Measurements from ENCODE around the gene DYRK4.
A peak's percentile ranks its signal among the peaks of the same experiment; 100 is the strongest.

Gene DYRK4

DNA sequence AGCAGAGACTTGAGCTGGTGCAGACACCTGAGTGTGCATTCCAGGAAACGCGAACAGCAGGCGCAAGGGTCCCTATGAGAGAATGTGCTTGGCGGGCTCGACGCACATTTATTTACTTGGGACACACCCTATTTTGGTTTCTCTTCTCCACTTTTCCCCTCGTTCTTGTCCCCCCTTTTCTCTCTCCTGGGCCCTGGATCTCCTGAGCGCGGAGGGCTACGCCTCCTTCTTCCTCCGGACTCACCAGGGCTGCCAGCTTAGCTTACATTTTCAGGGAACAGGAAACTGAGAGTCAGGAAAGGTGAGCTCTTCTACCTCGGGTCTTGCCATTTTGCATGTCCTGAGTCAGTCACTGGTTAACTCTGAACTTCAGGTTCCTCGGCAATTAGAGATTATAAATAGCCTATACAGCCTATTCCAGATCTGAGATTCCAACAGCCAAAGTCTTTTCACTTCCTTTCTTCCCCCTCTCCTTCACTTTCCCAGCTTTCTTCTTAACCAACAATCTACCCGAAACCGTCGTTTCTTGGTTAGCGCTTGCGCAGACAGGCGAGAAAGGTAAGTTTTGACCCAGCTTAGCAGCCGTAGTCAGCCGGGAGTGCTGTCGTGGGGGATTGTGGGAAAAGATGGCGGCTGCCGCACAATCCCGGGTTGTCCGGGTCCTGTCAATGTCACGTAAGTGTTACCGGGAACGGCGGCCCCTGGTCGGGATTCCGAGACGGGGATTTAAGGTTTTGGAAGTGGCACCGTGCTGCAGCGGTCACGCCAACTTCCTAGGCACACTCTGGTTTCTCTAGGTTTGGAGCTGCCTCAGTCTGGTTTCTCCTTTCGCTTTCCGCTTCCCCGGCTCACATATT lies 86.7 kb downstream of the DYRK4 start, which contains the start of the genes AKAP3 and NDUFA9:
Gene AKAP3 (minus strand): TSS at position 551 of the 857 bp plus-strand sequence. CDS start 10,855 bp downstream, outside the sequence.
Gene NDUFA9 (plus strand): TSS at position 614 of the 857 bp plus-strand sequence. CDS start 13 bp downstream, at position 627.
- Histone ChIP-seq H3K9ac (ENCODE audit: insufficient read length, low read depth) (peak within 1 kb of the TSS; percentile 94), H3K4me1 (ENCODE audit: insufficient read depth, insufficient read length) (no peaks in the 10 kb centered on the region), H3K4me3 (ENCODE audit: insufficient read length, low read depth) (peak within 1 kb of the TSS; percentile 88), H3K27me3 (ENCODE audit: insufficient read depth, insufficient read length) (no peaks in the 10 kb centered on the region), H3K36me3 (ENCODE audit: insufficient read depth, insufficient read length, low read length) (peaks cover 4% of the 10 kb centered on the region), H3K9me3 (ENCODE audit: insufficient read depth, low read length) (no peaks in the 10 kb centered on the region)
- peak; percentile 97 for TF ChIP-seq YY1 (IDR thresholded peaks at IDR 0.05; ENCODE audit: insufficient read depth, insufficient read length)
- TF ChIP-seq SUZ12 (IDR thresholded peaks at IDR 0.05; ENCODE audit: extremely low read depth, insufficient read depth, insufficient read length), result no peak
- no peak for TF ChIP-seq ZNF274 (IDR thresholded peaks at IDR 0.05; ENCODE audit: low read depth, low read length)
- DNase-seq (ENCODE audit: low read depth, low spot score), result peak; percentile 98

DNA sequence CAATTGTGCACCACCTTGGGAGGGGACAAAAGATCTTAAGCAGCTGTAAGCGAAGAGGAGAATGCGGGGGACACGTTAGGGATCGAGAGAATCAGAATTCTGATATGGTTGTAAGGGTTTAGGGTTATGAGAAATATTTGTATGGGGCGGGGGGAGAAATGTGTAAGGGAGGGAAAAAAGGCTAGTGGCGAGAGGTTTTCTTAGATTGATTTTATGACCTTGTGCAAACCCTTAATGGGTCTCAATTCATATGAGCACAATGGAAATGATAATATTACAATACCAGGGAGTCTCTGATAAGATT lies 87.3 kb downstream of the DYRK4 start:
- peak overlapping the region; percentile 88 for H3K4me3 ChIP-seq (ENCODE audit: insufficient read length, low read depth)
- H3K4me1 ChIP-seq (ENCODE audit: insufficient read depth, insufficient read length), result no peaks in the 10 kb centered on the region
- peaks cover 9% of the 10 kb centered on the region for H3K36me3 ChIP-seq (ENCODE audit: insufficient read depth, insufficient read length, low read length)
- H3K27me3 ChIP-seq (ENCODE audit: insufficient read depth, insufficient read length), result no peaks in the 10 kb centered on the region
- DNase-seq (ENCODE audit: low read depth, low spot score), result no peak
- no peaks in the 10 kb centered on the region for H3K9me3 ChIP-seq (ENCODE audit: insufficient read depth, low read length)
- no peak for TF ChIP-seq SUZ12 (IDR thresholded peaks at IDR 0.05; ENCODE audit: extremely low read depth, insufficient read depth, insufficient read length)
- TF ChIP-seq ZNF274 (IDR thresholded peaks at IDR 0.05; ENCODE audit: low read depth, low read length), result no peak
- TF ChIP-seq YY1 (IDR thresholded peaks at IDR 0.05; ENCODE audit: insufficient read depth, insufficient read length), result no peak
- H3K9ac ChIP-seq (ENCODE audit: insufficient read length, low read depth), result peak overlapping the region; percentile 94

DNA sequence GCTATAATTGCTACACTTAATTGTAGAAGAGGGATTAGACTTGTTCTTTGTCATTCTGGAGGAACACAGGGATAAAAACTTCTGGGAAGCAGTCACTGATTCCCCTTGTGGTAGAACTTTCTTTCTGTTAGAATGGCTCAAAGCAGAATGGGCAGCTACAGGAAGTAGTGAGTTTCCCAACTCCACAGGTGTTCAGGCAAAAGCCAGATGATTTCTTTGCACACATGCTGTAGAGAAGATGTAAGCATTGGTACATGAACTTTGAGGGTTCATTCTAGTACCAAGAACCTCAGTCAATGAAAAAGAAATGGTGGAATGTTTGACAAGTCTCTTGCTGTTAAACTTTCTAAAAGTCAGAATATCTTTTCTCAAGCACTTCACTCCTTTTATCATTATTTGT lies 91.2 kb downstream of the DYRK4 start:
- peaks cover 48% of the 10 kb centered on the region for H3K36me3 ChIP-seq (ENCODE audit: insufficient read depth, insufficient read length, low read length)

DNA sequence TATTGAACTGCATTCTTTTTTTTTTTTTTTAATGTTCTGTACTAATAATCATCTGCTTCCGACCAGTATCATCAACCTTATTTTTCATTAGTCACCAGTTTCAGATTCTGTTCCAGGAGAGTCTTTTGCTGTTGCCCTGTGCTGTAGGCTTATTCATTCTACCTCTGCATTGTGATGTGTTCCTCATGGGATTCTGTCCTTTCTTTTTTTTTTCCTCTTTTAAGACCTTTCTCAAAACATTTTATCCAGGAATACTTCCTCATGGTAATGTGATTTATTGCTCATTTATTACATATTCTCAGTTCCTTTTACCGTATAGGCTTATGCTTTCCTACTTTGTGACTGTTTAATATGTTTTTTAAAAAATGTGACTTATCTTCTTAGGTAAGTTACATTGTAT lies 91.7 kb downstream of the DYRK4 start:
- TF ChIP-seq ZNF274 (IDR thresholded peaks at IDR 0.05; ENCODE audit: low read depth, low read length) (no peak), YY1 (IDR thresholded peaks at IDR 0.05; ENCODE audit: insufficient read depth, insufficient read length) (no peak), SUZ12 (IDR thresholded peaks at IDR 0.05; ENCODE audit: extremely low read depth, insufficient read depth, insufficient read length) (no peak)
- Histone ChIP-seq H3K27me3 (ENCODE audit: insufficient read depth, insufficient read length) (no peaks in the 10 kb centered on the region), H3K36me3 (ENCODE audit: insufficient read depth, insufficient read length, low read length) (peaks cover 53% of the 10 kb centered on the region), H3K9me3 (ENCODE audit: insufficient read depth, low read length) (no peaks in the 10 kb centered on the region), H3K4me3 (ENCODE audit: insufficient read length, low read depth) (no peak overlapping the region), H3K9ac (ENCODE audit: insufficient read length, low read depth) (no peak overlapping the region), H3K4me1 (ENCODE audit: insufficient read depth, insufficient read length) (no peaks in the 10 kb centered on the region)
- no peak for DNase-seq (ENCODE audit: low read depth, low spot score)

More for the DNA sequence above, 91.2 kb downstream of the DYRK4 start:
- Histone ChIP-seq H3K4me3 (ENCODE audit: insufficient read length, low read depth) (no peak overlapping the region), H3K9me3 (ENCODE audit: insufficient read depth, low read length) (no peaks in the 10 kb centered on the region), H3K9ac (ENCODE audit: insufficient read length, low read depth) (no peak overlapping the region), H3K27me3 (ENCODE audit: insufficient read depth, insufficient read length) (no peaks in the 10 kb centered on the region), H3K4me1 (ENCODE audit: insufficient read depth, insufficient read length) (no peaks in the 10 kb centered on the region)
- DNase-seq (ENCODE audit: low read depth, low spot score), result no peak
- TF ChIP-seq ZNF274 (IDR thresholded peaks at IDR 0.05; ENCODE audit: low read depth, low read length) (no peak), SUZ12 (IDR thresholded peaks at IDR 0.05; ENCODE audit: extremely low read depth, insufficient read depth, insufficient read length) (no peak), YY1 (IDR thresholded peaks at IDR 0.05; ENCODE audit: insufficient read depth, insufficient read length) (no peak)

Data from NT2/D1 (cell line).